Osteoblast (primary cell): Measurements from ENCODE around the gene S100A5. TPM values are rescaled to one million over a fixed set of nuclear protein-coding genes. Genes with fewer than 3 reads are reported as not detected.
"Not testable (repeated sequence)": the region's sequence is repeated elsewhere in the genome, so short reads cannot be mapped to it uniquely, and the experiment has no call there.

Source experiments
- DNase-seq: peaks from one replicate; pipeline ENCODE4 v3.0.0; 2011; ENCODE audit warnings: low spot score, mixed read lengths; ENCODE audit not compliant: insufficient read length; ENCODE audit errors: missing footprints
- H2AFZ ChIP-seq: 2 replicates; pipeline ENCODE4 v1.6.0; 2011; ENCODE audit warnings: mild to moderate bottlenecking, low read length
- H3K27ac ChIP-seq: 2 replicates; pipeline ENCODE4 v1.5.1; 2011; ENCODE audit warnings: mild to moderate bottlenecking, low read depth, low read length, moderate library complexity
- H3K27me3 ChIP-seq: 2 replicates; pipeline ENCODE4 v1.6.0; 2012; ENCODE audit warnings: mild to moderate bottlenecking, control low read depth, inconsistent platforms, low read length, moderate library complexity; ENCODE audit not compliant: insufficient read depth
- H3K36me3 ChIP-seq: 2 replicates; pipeline ENCODE4 v1.5.1; 2011; ENCODE audit warnings: mild to moderate bottlenecking, low read length, control low read depth, moderate library complexity; ENCODE audit not compliant: insufficient read depth
- H3K4me1 ChIP-seq: 2 replicates; pipeline ENCODE4 v1.5.1; 2011; ENCODE audit warnings: mild to moderate bottlenecking, low read length, control low read depth, moderate library complexity; ENCODE audit not compliant: insufficient read depth
- H3K4me2 ChIP-seq: 2 replicates; pipeline ENCODE4 v1.6.0; 2011; ENCODE audit warnings: mild to moderate bottlenecking, low read length; ENCODE audit not compliant: insufficient read depth
- H3K4me3 ChIP-seq: fragments of 200-600 bp; sonication (generic); 3 replicates; pipeline ENCODE4 v1.5.1; 2012; ENCODE audit warnings: mild to moderate bottlenecking, low read length, inconsistent platforms; ENCODE audit not compliant: insufficient read depth
- H3K79me2 ChIP-seq: 2 replicates; pipeline ENCODE4 v1.6.0; 2012; ENCODE audit warnings: mild to moderate bottlenecking, low read length, control low read depth, inconsistent platforms; ENCODE audit not compliant: insufficient read depth
- H3K9me3 ChIP-seq: 2 replicates; pipeline ENCODE4 v1.5.1; 2011; ENCODE audit warnings: low read depth, low read length, control low read depth
- H4K20me1 ChIP-seq: 2 replicates; pipeline ENCODE4 v1.6.0; 2012; ENCODE audit warnings: mild to moderate bottlenecking, low read length, control low read depth; ENCODE audit not compliant: insufficient read depth
- CTCF ChIP-seq: IDR thresholded peaks from 2 replicates; pipeline ENCODE4 v1.5.1; 2011; ENCODE audit warnings: mild to moderate bottlenecking, low read depth, low read length, moderate library complexity; ENCODE audit errors: extremely low read depth
- total RNA-seq: library from RNA; depleted of rRNA; stranded (reverse); fragments of >200 nt; gene quantifications from 2 replicates; pipeline ENCODE4 v1.2.3, GENCODE V29; 2012

The S100A5 gene
- total RNA-seq, 1 donor, result not detected

- Histone ChIP-seq H3K79me2 (no peaks in the 10 kb centered on the region), H3K36me3 (no peaks in the 10 kb centered on the region), H3K27me3 (no peaks in the 10 kb centered on the region), H3K4me2 (no peak overlapping the region), H2AFZ (no peak overlapping the region), H3K4me3 (no peak overlapping the region), H3K4me1 (peaks cover 17% of the 10 kb centered on the region), H4K20me1 (no peaks in the 10 kb centered on the region), H3K27ac (no peak overlapping the region), H3K9me3 (no peaks in the 10 kb centered on the region)
- DNase-seq, result peak; percentile 52
- TF ChIP-seq CTCF, result no peak
These were observed 38.2 kb upstream of the S100A5 start for GRCh38 chr1:153578936-153579335.

- no peaks in the 10 kb centered on the region for H3K9me3 ChIP-seq
- peak; percentile 89 for DNase-seq
- H3K27me3 ChIP-seq, result no peaks in the 10 kb centered on the region
- no peaks in the 10 kb centered on the region for H4K20me1 ChIP-seq
- peaks cover 16% of the 10 kb centered on the region for H3K4me1 ChIP-seq
- TF ChIP-seq CTCF, result no peak
- no peaks in the 10 kb centered on the region for H3K79me2 ChIP-seq
- no peak overlapping the region for H2AFZ ChIP-seq
- H3K4me2 ChIP-seq, result peak overlapping the region; percentile 6
- H3K36me3 ChIP-seq, result no peaks in the 10 kb centered on the region
- no peak overlapping the region for H3K4me3 ChIP-seq
- no peak overlapping the region for H3K27ac ChIP-seq
These were observed 37.8 kb upstream of the S100A5 start for GRCh38 chr1:153578490-153578889.

- peak overlapping the region; percentile 39 for H2AFZ ChIP-seq
- DNase-seq, result peak; percentile 86
- H3K9me3 ChIP-seq, result no peaks in the 10 kb centered on the region
- no peaks in the 10 kb centered on the region for H4K20me1 ChIP-seq
- no peak overlapping the region for H3K27ac ChIP-seq
- H3K79me2 ChIP-seq, result no peaks in the 10 kb centered on the region
- H3K36me3 ChIP-seq, result no peaks in the 10 kb centered on the region
- no peaks in the 10 kb centered on the region for H3K27me3 ChIP-seq
- peaks cover 25% of the 10 kb centered on the region for H3K4me1 ChIP-seq
- peak overlapping the region; percentile 6 for H3K4me2 ChIP-seq
- TF ChIP-seq CTCF, result no peak
- no peak overlapping the region for H3K4me3 ChIP-seq
These were observed 36.9 kb upstream of the S100A5 start for GRCh38 chr1:153577624-153578051.

- H3K79me2 ChIP-seq, result no peaks in the 10 kb centered on the region
- no peak overlapping the region for H3K4me2 ChIP-seq
- H4K20me1 ChIP-seq, result no peaks in the 10 kb centered on the region
- H3K36me3 ChIP-seq, result no peaks in the 10 kb centered on the region
- no peak for DNase-seq
- no peaks in the 10 kb centered on the region for H3K9me3 ChIP-seq
- peaks cover 30% of the 10 kb centered on the region for H3K4me1 ChIP-seq
- no peak overlapping the region for H3K4me3 ChIP-seq
- no peak for TF ChIP-seq CTCF
- H3K27me3 ChIP-seq, result no peaks in the 10 kb centered on the region
- H3K27ac ChIP-seq, result no peak overlapping the region
- H2AFZ ChIP-seq, result no peak overlapping the region
These were observed 36.4 kb upstream of the S100A5 start for GRCh38 chr1:153577138-153577537.

- not testable (repeated sequence) for DNase-seq, H4K20me1 ChIP-seq, H3K36me3 ChIP-seq, H3K4me2 ChIP-seq, H3K4me3 ChIP-seq, H2AFZ ChIP-seq, H3K27me3 ChIP-seq, H3K9me3 ChIP-seq, H3K79me2 ChIP-seq, H3K27ac ChIP-seq
- peaks cover 36% of the 10 kb centered on the region for H3K4me1 ChIP-seq
These were observed 34.8 kb upstream of the S100A5 start for GRCh38 chr1:153575497-153575896.

GRCh38 chr1:153575081-153575491 lies 34.4 kb upstream of the S100A5 start:
- not testable (repeated sequence) for H3K27me3 ChIP-seq, H3K4me2 ChIP-seq, H3K36me3 ChIP-seq, H3K9me3 ChIP-seq, H3K79me2 ChIP-seq, H4K20me1 ChIP-seq, H2AFZ ChIP-seq, H3K4me3 ChIP-seq, DNase-seq, H3K27ac ChIP-seq
- peaks cover 36% of the 10 kb centered on the region for H3K4me1 ChIP-seq
